Measurements from ENCODE around the gene GRID2. TPM values are rescaled to one million over a fixed set of nuclear protein-coding genes. Genes with fewer than 3 reads are reported as not detected.
A peak's percentile ranks its signal among the peaks of the same experiment; 100 is the strongest.

The GRID2 gene
- total and polyA plus RNA-seq, 10 of the 15 experiments (the other 5 are each of a cell fraction or from before 2014, with no cell fraction given) = not detected

DNA sequence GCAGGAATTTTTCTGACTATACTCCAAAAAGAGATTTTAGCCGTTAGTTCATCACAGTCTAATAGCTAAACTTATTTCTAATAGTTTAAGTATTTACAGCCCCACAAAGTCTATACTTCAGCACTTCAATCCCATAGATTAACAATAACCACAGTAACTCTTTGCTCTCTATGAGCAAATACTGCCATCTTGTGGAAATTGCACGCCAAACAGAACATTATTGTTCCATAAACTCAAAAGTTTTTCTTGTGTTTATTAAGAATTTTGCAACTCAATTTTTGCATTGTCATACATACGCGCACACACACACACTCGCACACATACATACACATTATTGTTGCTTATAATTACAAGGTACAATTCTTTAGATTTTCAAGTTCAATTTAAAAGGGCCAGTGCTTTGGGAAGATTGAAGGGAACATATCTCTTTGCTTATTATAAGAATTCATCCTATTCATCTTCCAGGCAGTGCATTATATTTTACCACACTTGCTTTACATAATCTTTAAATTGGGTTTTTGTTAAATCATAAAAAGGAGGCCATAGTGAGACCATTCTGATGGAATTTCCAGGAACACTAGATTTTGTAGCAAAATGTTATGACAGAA is 1461.0 kb downstream of the GRID2 start:
- Histone ChIP-seq H3K4me3 (no peak overlapping the region), H3K79me2 (ENCODE audit: control insufficient read depth, insufficient read depth, low read length) (no peaks in the 10 kb centered on the region), H3K27ac (ENCODE audit: control insufficient read depth, insufficient read depth) (no peak overlapping the region), H4K20me1 (ENCODE audit: control insufficient read depth, insufficient read depth) (no peaks in the 10 kb centered on the region), H3K27me3 (replicated peaks in 1 of 2; ENCODE audit: control insufficient read depth in 2 of 2, insufficient read depth in 2 of 2, low read length in 1 of 2) (no peaks in the 10 kb centered on the region; a peak in 1 of 4 replicates), H3K36me3 (ENCODE audit: control insufficient read depth in 2 of 2, insufficient read depth in 2 of 2, low read length in 1 of 2) (no peaks in the 10 kb centered on the region), H3K4me1 (ENCODE audit: control insufficient read depth, insufficient read depth, low read length) (no peaks in the 10 kb centered on the region), H2AFZ (ENCODE audit: control insufficient read depth, low read depth, low read length) (no peak overlapping the region), H3K4me2 (ENCODE audit: control insufficient read depth, insufficient read depth) (no peak overlapping the region), H3K9me3 (replicated peaks; ENCODE audit: control insufficient read depth, insufficient read depth, low read length) (no peaks in the 10 kb centered on the region), H3K9ac (ENCODE audit: control insufficient read depth, insufficient read depth, low read length) (no peak overlapping the region)
- ChIA-PET CTCF (interaction anchor here (0.8 to 5.6 kb wide), 14 partner anchors 9 to 57 kb away, joined by 3 to 82 read pairs (median 4); no protein-coding TSS in a partner anchor), SMC1A (ENCODE audit: uncharacterized antibody, unreplicated experiment) (interaction anchor here (0.7 to 4.8 kb wide), 10 partner anchors 14 to 433 kb away, joined by 3 to 100 read pairs (median 3); no protein-coding TSS in a partner anchor), RAD21 (ENCODE audit: unreplicated experiment) (interaction anchor here (0.8 to 1.1 kb wide), 3 partner anchors 16 to 53 kb away, joined by 3 to 4 read pairs (median 4); no protein-coding TSS in a partner anchor), POLR2A (no interaction called here)
- peak; percentile 100 for TF ChIP-seq RAD21 (IDR thresholded peaks at IDR 0.05; ENCODE audit: insufficient read depth, low read depth, low read length)
- TF ChIP-seq, protein P1, sequence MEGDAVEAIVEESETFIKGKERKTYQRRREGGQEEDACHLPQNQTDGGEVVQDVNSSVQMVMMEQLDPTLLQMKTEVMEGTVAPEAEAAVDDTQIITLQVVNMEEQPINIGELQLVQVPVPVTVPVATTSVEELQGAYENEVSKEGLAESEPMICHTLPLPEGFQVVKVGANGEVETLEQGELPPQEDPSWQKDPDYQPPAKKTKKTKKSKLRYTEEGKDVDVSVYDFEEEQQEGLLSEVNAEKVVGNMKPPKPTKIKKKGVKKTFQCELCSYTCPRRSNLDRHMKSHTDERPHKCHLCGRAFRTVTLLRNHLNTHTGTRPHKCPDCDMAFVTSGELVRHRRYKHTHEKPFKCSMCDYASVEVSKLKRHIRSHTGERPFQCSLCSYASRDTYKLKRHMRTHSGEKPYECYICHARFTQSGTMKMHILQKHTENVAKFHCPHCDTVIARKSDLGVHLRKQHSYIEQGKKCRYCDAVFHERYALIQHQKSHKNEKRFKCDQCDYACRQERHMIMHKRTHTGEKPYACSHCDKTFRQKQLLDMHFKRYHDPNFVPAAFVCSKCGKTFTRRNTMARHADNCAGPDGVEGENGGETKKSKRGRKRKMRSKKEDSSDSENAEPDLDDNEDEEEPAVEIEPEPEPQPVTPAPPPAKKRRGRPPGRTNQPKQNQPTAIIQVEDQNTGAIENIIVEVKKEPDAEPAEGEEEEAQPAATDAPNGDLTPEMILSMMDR (IDR thresholded peaks at IDR 0.05 in 2 of 3, conservative IDR thresholded peaks at IDR 0.05 in 1 of 3; ENCODE audit: control insufficient read depth in 2 of 3, extremely low read depth in 1 of 3, insufficient read depth in 1 of 3, low read depth in 3 of 3, low read length in 3 of 3) = peak; percentile 62 to 83 (median 65); a peak in 5 of 6 replicates
- no peak for TF ChIP-seq CBX3 (IDR thresholded peaks at IDR 0.05; ENCODE audit: borderline replicate concordance, low read depth)
- peak; percentile 79 for TF ChIP-seq RUNX3 (IDR thresholded peaks at IDR 0.05; ENCODE audit: low read length)
- peak; percentile 99 for TF ChIP-seq SMC3 (IDR thresholded peaks at IDR 0.05; ENCODE audit: borderline replicate concordance, low read length)
- 0 out of 2 replicates have a peak, but pooled peaks have one; percentile 56 for TF ChIP-seq CBFB (IDR thresholded peaks at IDR 0.05; ENCODE audit: low read depth)
- ATAC-seq (peak; percentile 86), DNase-seq (ENCODE audit: low read depth, low spot score) (no peak), FAIRE-seq (peak; percentile 75)
- no TSS peak for BruUV-seq (replicated peaks)
- intact Hi-C loops (cut with micrococcal nuclease; ENCODE audit: unreplicated experiment) (loop anchor here (1.0 to 10.0 kb wide), 3 partner anchors 54 to 600 kb away; no protein-coding TSS in a partner anchor), in situ Hi-C loops (cut with MboI) (loop anchor here (10.0 kb wide), 1 partner anchor 60 kb away; no protein-coding TSS in a partner anchor)
- WGBS (ENCODE audit: insufficient coverage, insufficient replicate concordance, low lambda C conversion rate, missing lambda C conversion rate) = 0% methylated on average over 5 of the region's 5 CpGs

Data from GM12878 (cell line).